GM23338 (cell line): Measurements from ENCODE around the gene BEST4. TPM values are rescaled to one million over a fixed set of nuclear protein-coding genes. Genes with fewer than 3 reads are reported as not detected.
"Not testable (repeated sequence)": the region's sequence is repeated elsewhere in the genome, so short reads cannot be mapped to it uniquely, and the experiment has no call there.

ENCODE experiments used
- ATAC-seq: fragments of 200-7000 bp; cut with Tn5 transposase; 3 replicates; pipeline ENCODE4 v1.9.1; 2020
- DNase-seq: peaks from one replicate; pipeline ENCODE4 v3.0.0-alpha.2; 2015; ENCODE audit warnings: low spot score
- H2AFZ ChIP-seq: fragments of 200-600 bp; sonication (generic); 2 replicates; pipeline ENCODE4 v1.8.0; 2016; ENCODE audit warnings: antibody characterized with exemption, mild to moderate bottlenecking, moderate library complexity
- H3F3A ChIP-seq: fragments of 200-600 bp; sonication (generic); replicated peaks from 2 replicates; pipeline ENCODE4 v1.8.0; 2017; ENCODE audit warnings: antibody characterized with exemption, mixed run types, low read depth
- H3K27ac ChIP-seq: fragments of 200-600 bp; sonication (generic); 2 replicates; pipeline ENCODE4 v1.6.1; 2016; ENCODE audit warnings: low read depth
- H3K27me3 ChIP-seq: fragments of 200-600 bp; sonication (generic); 2 replicates; pipeline ENCODE4 v1.8.0; 2016; ENCODE audit warnings: mild to moderate bottlenecking, mixed run types, moderate library complexity; ENCODE audit not compliant: insufficient read depth
- H3K36me3 ChIP-seq: fragments of 200-600 bp; sonication (generic); 2 replicates; pipeline ENCODE4 v1.8.0; 2016; ENCODE audit warnings: mild to moderate bottlenecking; ENCODE audit not compliant: insufficient read depth
- H3K4me1 ChIP-seq: fragments of 200-600 bp; sonication (generic); 2 replicates; pipeline ENCODE4 v1.8.0; 2016; ENCODE audit warnings: mild to moderate bottlenecking, moderate library complexity; ENCODE audit not compliant: insufficient read depth
- H3K4me2 ChIP-seq: fragments of 200-600 bp; sonication (generic); 2 replicates; pipeline ENCODE4 v1.7.1; 2017; ENCODE audit warnings: mixed run types
- H3K4me3 ChIP-seq: fragments of 200-600 bp; sonication (generic); 2 replicates; pipeline ENCODE4 v1.6.1; 2016; ENCODE audit warnings: mixed run types
- H3K79me2 ChIP-seq: fragments of 200-600 bp; sonication (generic); replicated peaks from 2 replicates; pipeline ENCODE4 v1.8.0; 2017; ENCODE audit warnings: mild to moderate bottlenecking; ENCODE audit not compliant: insufficient read depth
- H3K9me2 ChIP-seq: fragments of 200-600 bp; sonication (generic); 2 replicates; pipeline ENCODE4 v1.8.0; 2017; ENCODE audit not compliant: insufficient read depth
- H4K20me1 ChIP-seq: fragments of 200-600 bp; sonication (generic); replicated peaks from 2 replicates; pipeline ENCODE4 v1.8.0; 2017; ENCODE audit warnings: mild to moderate bottlenecking; ENCODE audit not compliant: insufficient read depth
- H3K27ac Mint-ChIP-seq: 2 replicates; pipeline ENCODE4 v1.8.0; 2020; ENCODE audit warnings: inconsistent platforms, mild to moderate bottlenecking, moderate library complexity, mixed read lengths
- H3K27me3 Mint-ChIP-seq: 3 replicates; pipeline ENCODE4 v1.8.0; 2022; ENCODE audit warnings: low read depth, mild to moderate bottlenecking, moderate library complexity, mixed read lengths, inconsistent platforms; ENCODE audit not compliant: insufficient read depth, poor library complexity
- H3K36me3 Mint-ChIP-seq: 3 replicates; pipeline ENCODE4 v1.8.0; 2021; ENCODE audit warnings: low read depth, mild to moderate bottlenecking, inconsistent platforms, moderate library complexity, mixed read lengths
- H3K4me1 Mint-ChIP-seq: 3 replicates; pipeline ENCODE4 v1.8.0; 2020; ENCODE audit warnings: mild to moderate bottlenecking, inconsistent platforms, mixed read lengths
- H3K4me3 Mint-ChIP-seq: 3 replicates; pipeline ENCODE4 v1.8.0; 2021; ENCODE audit warnings: moderate library complexity, mild to moderate bottlenecking, inconsistent platforms, mixed read lengths
- H3K9me3 Mint-ChIP-seq: 3 replicates; pipeline ENCODE4 v1.8.0; 2020; ENCODE audit warnings: moderate library complexity, mild to moderate bottlenecking, inconsistent platforms, mixed read lengths
- CREB1 ChIP-seq: fragments of 250-450 bp; sonication (Bioruptor Pico); IDR thresholded peaks from 2 replicates; pipeline ENCODE4 v1.5.0; 2020; ENCODE audit warnings: low read depth, mild to moderate bottlenecking, moderate library complexity
- ETS1 ChIP-seq: IDR thresholded peaks from 2 replicates; pipeline ENCODE4 v1.6.1; 2016; ENCODE audit warnings: antibody characterized with exemption
- EZH2phosphoT487 ChIP-seq: fragments of 200-600 bp; sonication (generic); IDR thresholded peaks from one replicate; pipeline ENCODE4 v1.8.1; 2018; ENCODE audit warnings: antibody characterized with exemption; ENCODE audit not compliant: unreplicated experiment
- POLR2AphosphoS5 ChIP-seq: IDR thresholded peaks from 2 replicates; pipeline ENCODE4 v1.6.1; 2016; ENCODE audit warnings: antibody characterized with exemption, low read depth
- ZNF331 ChIP-seq: fragments of 250-450 bp; sonication (Bioruptor Pico); IDR thresholded peaks from 2 replicates; pipeline ENCODE4 v1.5.0; 2020; ENCODE audit warnings: low read depth, mild to moderate bottlenecking, moderate library complexity
- polyA plus RNA-seq: library from polyadenylated mRNA; unstranded; fragments of >200 nt; fragmentation: Nextera tagmentation; extraction: Ambion mirVana; gene quantifications from 2 replicates; pipeline ENCODE4 v1.2.1, GENCODE V29; 2016
- total RNA-seq: library from RNA; depleted of rRNA; stranded (reverse); fragments of >200 nt; shearing (Covaris generic); gene quantifications from 2 replicates; pipeline ENCODE4 v1.2.3, GENCODE V29; 2014
- TF ChIP-seq, protein P1 (sequence below): fragments of 250-450 bp; sonication (Bioruptor Pico); IDR thresholded peaks from 2 replicates; pipeline ENCODE4 v1.5.0; 2020; ENCODE audit warnings: mild to moderate bottlenecking, moderate library complexity

BEST4 gene
- total and polyA plus RNA-seq, 2 experiments from 2014 or later: 0.63 to 1.6 TPM

DNA sequence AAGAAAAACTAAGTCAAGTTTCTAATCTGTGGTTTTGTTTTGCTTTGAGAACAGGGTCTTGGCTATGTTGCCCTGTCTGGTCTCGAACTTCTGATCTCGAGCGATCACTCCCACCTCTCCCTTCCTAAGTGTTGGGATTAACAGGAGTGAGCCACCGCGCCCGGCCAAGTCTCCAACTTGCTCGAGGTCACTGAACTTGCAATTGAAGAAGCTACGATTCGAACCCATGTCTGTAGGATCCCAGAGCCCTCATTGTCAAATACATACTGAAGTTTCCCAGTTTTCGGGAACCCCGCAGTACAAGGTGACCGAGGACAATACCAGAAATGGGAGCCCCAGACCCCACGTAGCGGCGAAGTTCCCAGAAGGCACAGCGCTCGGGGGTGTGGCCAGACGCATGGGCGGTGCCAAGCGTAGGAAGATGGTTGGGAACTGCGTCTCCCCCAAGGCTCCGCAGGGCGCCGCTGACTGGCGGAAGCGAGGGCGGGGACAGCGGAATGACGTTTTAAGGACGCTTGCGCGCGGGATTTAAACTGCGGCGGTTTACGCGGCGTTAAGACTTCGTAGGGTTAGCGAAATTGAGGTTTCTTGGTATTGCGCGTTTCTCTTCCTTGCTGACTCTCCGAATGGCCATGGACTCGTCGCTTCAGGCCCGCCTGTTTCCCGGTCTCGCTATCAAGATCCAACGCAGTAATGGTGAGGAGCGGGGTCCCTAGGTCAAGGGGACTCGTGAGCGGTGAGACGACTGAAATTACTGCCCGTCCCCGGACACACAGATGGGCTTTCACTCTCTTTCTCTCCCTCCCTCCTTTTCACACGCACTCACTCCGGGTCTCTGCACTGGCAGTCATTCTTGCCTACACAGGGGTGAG lies 48.4 kb downstream of the BEST4 start, which contains the start of gene KIF2C:
Gene KIF2C, plus strand, starts transcription at position 531 of the 872 bp plus-strand sequence. Its CDS starts 96 bp downstream, at position 627.
- H3K4me1 ChIP-seq: peaks cover 7% of the 10 kb centered on the region; the same call in 1 of the 2 replicates
- H3K27me3 Mint-ChIP-seq: peaks cover 11% of the 10 kb centered on the region
- H3F3A ChIP-seq: peaks cover 12% of the 10 kb centered on the region; the same call in 1 of the 2 replicates
- peaks cover 15% of the 10 kb centered on the region for H4K20me1 ChIP-seq
- H3K27me3 ChIP-seq: no peaks in the 10 kb centered on the region
- peaks cover 8% of the 10 kb centered on the region; the same call in 2 of the 3 replicates for H3K9me3 Mint-ChIP-seq
- H3K36me3 ChIP-seq: peaks cover 15% of the 10 kb centered on the region
- TF ChIP-seq, protein P1, sequence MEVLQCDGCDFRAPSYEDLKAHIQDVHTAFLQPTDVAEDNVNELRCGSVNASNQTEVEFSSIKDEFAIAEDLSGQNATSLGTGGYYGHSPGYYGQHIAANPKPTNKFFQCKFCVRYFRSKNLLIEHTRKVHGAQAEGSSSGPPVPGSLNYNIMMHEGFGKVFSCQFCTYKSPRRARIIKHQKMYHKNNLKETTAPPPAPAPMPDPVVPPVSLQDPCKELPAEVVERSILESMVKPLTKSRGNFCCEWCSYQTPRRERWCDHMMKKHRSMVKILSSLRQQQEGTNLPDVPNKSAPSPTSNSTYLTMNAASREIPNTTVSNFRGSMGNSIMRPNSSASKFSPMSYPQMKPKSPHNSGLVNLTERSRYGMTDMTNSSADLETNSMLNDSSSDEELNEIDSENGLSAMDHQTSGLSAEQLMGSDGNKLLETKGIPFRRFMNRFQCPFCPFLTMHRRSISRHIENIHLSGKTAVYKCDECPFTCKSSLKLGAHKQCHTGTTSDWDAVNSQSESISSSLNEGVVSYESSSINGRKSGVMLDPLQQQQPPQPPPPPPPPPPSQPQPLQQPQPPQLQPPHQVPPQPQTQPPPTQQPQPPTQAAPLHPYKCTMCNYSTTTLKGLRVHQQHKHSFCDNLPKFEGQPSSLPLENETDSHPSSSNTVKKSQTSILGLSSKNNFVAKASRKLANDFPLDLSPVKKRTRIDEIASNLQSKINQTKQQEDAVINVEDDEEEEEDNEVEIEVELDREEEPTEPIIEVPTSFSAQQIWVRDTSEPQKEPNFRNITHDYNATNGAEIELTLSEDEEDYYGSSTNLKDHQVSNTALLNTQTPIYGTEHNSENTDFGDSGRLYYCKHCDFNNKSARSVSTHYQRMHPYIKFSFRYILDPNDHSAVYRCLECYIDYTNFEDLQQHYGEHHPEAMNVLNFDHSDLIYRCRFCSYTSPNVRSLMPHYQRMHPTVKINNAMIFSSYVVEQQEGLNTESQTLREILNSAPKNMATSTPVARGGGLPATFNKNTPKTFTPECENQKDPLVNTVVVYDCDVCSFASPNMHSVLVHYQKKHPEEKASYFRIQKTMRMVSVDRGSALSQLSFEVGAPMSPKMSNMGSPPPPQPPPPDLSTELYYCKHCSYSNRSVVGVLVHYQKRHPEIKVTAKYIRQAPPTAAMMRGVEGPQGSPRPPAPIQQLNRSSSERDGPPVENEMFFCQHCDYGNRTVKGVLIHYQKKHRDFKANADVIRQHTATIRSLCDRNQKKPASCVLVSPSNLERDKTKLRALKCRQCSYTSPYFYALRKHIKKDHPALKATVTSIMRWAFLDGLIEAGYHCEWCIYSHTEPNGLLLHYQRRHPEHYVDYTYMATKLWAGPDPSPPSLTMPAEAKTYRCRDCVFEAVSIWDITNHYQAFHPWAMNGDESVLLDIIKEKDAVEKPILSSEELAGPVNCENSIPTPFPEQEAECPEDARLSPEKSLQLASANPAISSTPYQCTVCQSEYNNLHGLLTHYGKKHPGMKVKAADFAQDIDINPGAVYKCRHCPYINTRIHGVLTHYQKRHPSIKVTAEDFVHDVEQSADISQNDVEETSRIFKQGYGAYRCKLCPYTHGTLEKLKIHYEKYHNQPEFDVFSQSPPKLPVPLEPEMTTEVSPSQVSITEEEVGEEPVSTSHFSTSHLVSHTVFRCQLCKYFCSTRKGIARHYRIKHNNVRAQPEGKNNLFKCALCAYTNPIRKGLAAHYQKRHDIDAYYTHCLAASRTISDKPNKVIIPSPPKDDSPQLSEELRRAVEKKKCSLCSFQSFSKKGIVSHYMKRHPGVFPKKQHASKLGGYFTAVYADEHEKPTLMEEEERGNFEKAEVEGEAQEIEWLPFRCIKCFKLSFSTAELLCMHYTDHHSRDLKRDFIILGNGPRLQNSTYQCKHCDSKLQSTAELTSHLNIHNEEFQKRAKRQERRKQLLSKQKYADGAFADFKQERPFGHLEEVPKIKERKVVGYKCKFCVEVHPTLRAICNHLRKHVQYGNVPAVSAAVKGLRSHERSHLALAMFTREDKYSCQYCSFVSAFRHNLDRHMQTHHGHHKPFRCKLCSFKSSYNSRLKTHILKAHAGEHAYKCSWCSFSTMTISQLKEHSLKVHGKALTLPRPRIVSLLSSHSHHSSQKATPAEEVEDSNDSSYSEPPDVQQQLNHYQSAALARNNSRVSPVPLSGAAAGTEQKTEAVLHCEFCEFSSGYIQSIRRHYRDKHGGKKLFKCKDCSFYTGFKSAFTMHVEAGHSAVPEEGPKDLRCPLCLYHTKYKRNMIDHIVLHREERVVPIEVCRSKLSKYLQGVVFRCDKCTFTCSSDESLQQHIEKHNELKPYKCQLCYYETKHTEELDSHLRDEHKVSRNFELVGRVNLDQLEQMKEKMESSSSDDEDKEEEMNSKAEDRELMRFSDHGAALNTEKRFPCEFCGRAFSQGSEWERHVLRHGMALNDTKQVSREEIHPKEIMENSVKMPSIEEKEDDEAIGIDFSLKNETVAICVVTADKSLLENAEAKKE (CRISPR knock-in tag): no peak
- TF ChIP-seq ZNF331 (no peak), ETS1 (peak; percentile 69), POLR2AphosphoS5 (peak; percentile 95), CREB1 (CRISPR knock-in tag) (peak; percentile 89), EZH2phosphoT487 (no peak)
- H3K4me3 ChIP-seq: peak within 1 kb of the TSS; percentile 97
- peaks cover 6% of the 10 kb centered on the region; the same call in 1 of the 2 replicates for H3K9me2 ChIP-seq
- H3K36me3 Mint-ChIP-seq: peaks cover 45% of the 10 kb centered on the region
- peak within 1 kb of the TSS; percentile 87 for H3K27ac ChIP-seq
- peaks cover 44% of the 10 kb centered on the region for H3K79me2 ChIP-seq
- peak; percentile 99 for DNase-seq
- peak; percentile 95 for ATAC-seq
- peak within 1 kb of the TSS; percentile 99 for H3K27ac Mint-ChIP-seq
- H3K4me3 Mint-ChIP-seq: peak within 1 kb of the TSS; percentile 90
- H3K4me2 ChIP-seq: peak within 1 kb of the TSS; percentile 97
- H2AFZ ChIP-seq: peak within 1 kb of the TSS; percentile 82
- H3K4me1 Mint-ChIP-seq: peaks cover 11% of the 10 kb centered on the region

- Histone ChIP-seq H3F3A (peaks cover 12% of the 10 kb centered on the region; the same call in 1 of the 2 replicates), H3K4me3 (peak overlapping the region; percentile 97), H3K36me3 (peaks cover 14% of the 10 kb centered on the region; the same call in 1 of the 2 replicates), H3K79me2 (peaks cover 38% of the 10 kb centered on the region), H3K27ac (peak overlapping the region; percentile 65), H3K4me2 (peak overlapping the region; percentile 37)
- not testable (repeated sequence) for H3K9me2 ChIP-seq, H2AFZ ChIP-seq, H4K20me1 ChIP-seq, ATAC-seq, DNase-seq, H3K4me1 ChIP-seq, H3K27me3 ChIP-seq, H3K9me3 Mint-ChIP-seq
- Mint-ChIP-seq H3K36me3 (peaks cover 39% of the 10 kb centered on the region), H3K4me3 (peak overlapping the region; percentile 90), H3K27ac (peak overlapping the region; percentile 97), H3K4me1 (peaks cover 11% of the 10 kb centered on the region), H3K27me3 (peaks cover 11% of the 10 kb centered on the region)
Observed at GRCh38 chr1:44738953-44739306, 49.0 kb downstream of the BEST4 start.
